Ishikawa (cell line): ENCODE measurements around the gene CEP131.

Experiments used
- EP300 ChIP-seq: IDR thresholded peaks from 2 replicates; pipeline ENCODE4 v1.6.1; 2012; ENCODE audit warnings: borderline replicate concordance
- FOXM1 ChIP-seq: IDR thresholded peaks from 2 replicates; pipeline ENCODE4 v1.6.1; 2012; ENCODE audit warnings: low read depth, borderline replicate concordance
- TAF1 ChIP-seq: IDR thresholded peaks from 2 replicates; pipeline ENCODE4 v1.6.1; 2012; ENCODE audit warnings: low read depth, mild to moderate bottlenecking
- TEAD4 ChIP-seq: IDR thresholded peaks from 2 replicates; pipeline ENCODE4 v1.6.1; 2012
- TF ChIP-seq, protein P1 (sequence below): IDR thresholded peaks from 2 replicates; pipeline ENCODE4 v1.6.1; 2012
- TF ChIP-seq, protein P2 (sequence below): IDR thresholded peaks from 2 replicates; pipeline ENCODE4 v1.6.1; 2012

DNA sequence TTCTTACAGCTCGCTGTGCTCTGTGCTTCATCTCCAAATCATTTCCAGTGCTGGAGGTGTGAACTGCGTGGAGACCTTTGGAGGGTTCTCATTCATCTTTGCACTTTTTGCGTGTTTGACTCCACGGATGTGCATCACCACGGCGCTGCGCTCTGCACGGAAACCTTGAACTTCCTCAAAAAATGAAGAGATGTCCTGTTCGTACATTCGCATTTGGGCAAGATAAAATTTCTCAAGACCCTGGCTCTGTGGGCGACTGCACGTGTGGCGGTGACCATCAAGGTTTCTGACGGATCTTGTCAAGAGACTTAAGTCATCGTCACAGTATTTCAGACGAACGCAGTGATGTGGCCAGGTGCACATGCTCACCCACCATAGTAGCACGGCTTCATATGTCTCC, 67.8 kb downstream of the CEP131 start:
- TF ChIP-seq, protein P1, sequence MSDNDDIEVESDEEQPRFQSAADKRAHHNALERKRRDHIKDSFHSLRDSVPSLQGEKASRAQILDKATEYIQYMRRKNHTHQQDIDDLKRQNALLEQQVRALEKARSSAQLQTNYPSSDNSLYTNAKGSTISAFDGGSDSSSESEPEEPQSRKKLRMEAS: no peak
- TF ChIP-seq FOXM1 (no peak), TAF1 (no peak), TEAD4 (no peak), EP300 (no peak)
- TF ChIP-seq, protein P2, sequence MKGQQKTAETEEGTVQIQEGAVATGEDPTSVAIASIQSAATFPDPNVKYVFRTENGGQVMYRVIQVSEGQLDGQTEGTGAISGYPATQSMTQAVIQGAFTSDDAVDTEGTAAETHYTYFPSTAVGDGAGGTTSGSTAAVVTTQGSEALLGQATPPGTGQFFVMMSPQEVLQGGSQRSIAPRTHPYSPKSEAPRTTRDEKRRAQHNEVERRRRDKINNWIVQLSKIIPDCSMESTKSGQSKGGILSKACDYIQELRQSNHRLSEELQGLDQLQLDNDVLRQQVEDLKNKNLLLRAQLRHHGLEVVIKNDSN: no peak
